H1 (cell line): ENCODE measurements around the gene MPC1. TPM values are rescaled to one million over a fixed set of nuclear protein-coding genes. Genes with fewer than 3 reads are reported as not detected.

Experiments
- CTCF ChIA-PET: fragments of 300-600 bp; sonication (Branson Sonifier 250); formaldehyde crosslinking; loops from one replicate; lab custom pipeline; 2021; ENCODE audit not compliant: partially characterized antibody; lab: Charles Lee
- POLR2A ChIA-PET: fragments of 300-600 bp; sonication (Branson Sonifier 250); formaldehyde crosslinking; loops from one replicate; lab custom pipeline; 2021; ENCODE audit warnings: inconsistent platforms; ENCODE audit not compliant: partially characterized antibody; lab: Charles Lee
- DNase-seq, 2 experiments: peaks; one replicate each; pipeline versions ENCODE4 v3.0.0 to v3.0.0-alpha.2; 2010 to 2022; ENCODE audit warnings: low spot score in 2 of 2, low read depth in 1 of 2, mixed read lengths in 1 of 2
- FAIRE-seq: peaks from 2 replicates; lab custom pipeline; 2011; peaks lifted over from hg19 to GRCh38; lab: Jason Lieb, UNC
- H2AFZ ChIP-seq: 2 replicates; pipeline ENCODE4 v1.8.1; 2012; ENCODE audit warnings: low read length, inconsistent platforms
- H2AK5ac ChIP-seq: 2 replicates; pipeline ENCODE4 v1.6.1; 2013; ENCODE audit warnings: low read depth, low read length
- H2BK120ac ChIP-seq: replicated peaks from 2 replicates; pipeline ENCODE3; 2013; ENCODE audit warnings: low read depth, low read length, inconsistent platforms
- H2BK12ac ChIP-seq: 2 replicates; pipeline ENCODE4 v1.6.1; 2013; ENCODE audit warnings: low read depth, low read length
- H2BK15ac ChIP-seq: 2 replicates; pipeline ENCODE4 v1.6.1; 2013; ENCODE audit warnings: low read length
- H2BK20ac ChIP-seq: 2 replicates; pipeline ENCODE4 v1.6.1; 2013; ENCODE audit warnings: low read length
- H2BK5ac ChIP-seq: 2 replicates; pipeline ENCODE4 v1.6.1; 2013; ENCODE audit warnings: low read depth, low read length
- H3K14ac ChIP-seq: 2 replicates; pipeline ENCODE4 v1.6.1; 2013; ENCODE audit warnings: inconsistent platforms; ENCODE audit not compliant: insufficient read length
- H3K18ac ChIP-seq: 2 replicates; pipeline ENCODE4 v1.6.1; 2013; ENCODE audit warnings: low read length; ENCODE audit errors: extremely low read depth
- H3K23ac ChIP-seq: 2 replicates; pipeline ENCODE4 v1.6.1; 2013; ENCODE audit warnings: inconsistent platforms; ENCODE audit not compliant: insufficient read length
- H3K23me2 ChIP-seq: 2 replicates; pipeline ENCODE4 v1.6.1; 2013; ENCODE audit warnings: low read depth, low read length
- H3K27ac ChIP-seq: 2 replicates; pipeline ENCODE4 v1.6.1; 2011; ENCODE audit warnings: low read depth, low read length, inconsistent platforms
- H3K27me3 ChIP-seq, 4 experiments: replicated peaks in 1 of 4; 1 replicate in 1 of 4; 2 replicates in 3 of 4; pipeline versions ENCODE4 v1.6.1 to v1.8.1; 2011 to 2013; ENCODE audit warnings: low read length in 3 of 4, mild to moderate bottlenecking in 3 of 4, inconsistent platforms in 2 of 4, mixed read lengths in 2 of 4, moderate library complexity in 1 of 4; ENCODE audit not compliant: control insufficient read depth in 3 of 4, insufficient read depth in 3 of 4; ENCODE audit errors: extremely low read depth in 1 of 4
- H3K36me3 ChIP-seq, 4 experiments: 2 replicates each; pipeline versions ENCODE4 v1.6.1 to v1.8.1; 2011 to 2013; ENCODE audit warnings: mild to moderate bottlenecking in 4 of 4, low read length in 3 of 4, moderate library complexity in 2 of 4, control low read depth in 1 of 4, inconsistent platforms in 1 of 4; ENCODE audit not compliant: insufficient read depth in 4 of 4, control insufficient read depth in 2 of 4
- H3K4ac ChIP-seq: replicated peaks from 2 replicates; pipeline ENCODE3; 2013; ENCODE audit warnings: low read length, low read depth, mixed read lengths, inconsistent platforms; ENCODE audit not compliant: insufficient read length
- H3K4me1 ChIP-seq, 4 experiments: replicated peaks in 1 of 4; 1 replicate in 1 of 4; 2 replicates in 3 of 4; pipeline versions ENCODE4 v1.6.1 to v1.8.1; 2011 to 2013; ENCODE audit warnings: low read length in 3 of 4, inconsistent platforms in 2 of 4, mixed read lengths in 1 of 4; ENCODE audit not compliant: insufficient read depth in 4 of 4, control insufficient read depth in 3 of 4
- H3K4me2 ChIP-seq, 2 experiments: 2 replicates each; pipeline versions ENCODE4 v1.6.1 to v1.8.1; 2011 to 2013; ENCODE audit warnings: low read depth in 2 of 2, low read length in 2 of 2, control low read depth in 1 of 2, inconsistent platforms in 1 of 2, mild to moderate bottlenecking in 1 of 2; ENCODE audit not compliant: insufficient read depth in 1 of 2
- H3K4me3 ChIP-seq, 4 experiments: fragments of 200-600, 300-600 bp in 1 of 4; sonication (generic), shearing (Covaris generic), sonication (Bioruptor Twin) in 1 of 4; 2 replicates each; pipeline versions ENCODE4 v1.5.1 to v1.8.1; 2011 to 2016; ENCODE audit warnings: low read length in 4 of 4, low read depth in 3 of 4, control low read depth in 2 of 4, inconsistent platforms in 2 of 4, mild to moderate bottlenecking in 2 of 4, mixed read lengths in 1 of 4, moderate library complexity in 1 of 4; ENCODE audit not compliant: insufficient read depth in 2 of 4; ENCODE audit errors: extremely low read depth in 1 of 4
- H3K56ac ChIP-seq: replicated peaks from 2 replicates; pipeline ENCODE3; 2013; ENCODE audit warnings: low read depth, mild to moderate bottlenecking, mixed read lengths, low read length, inconsistent platforms; ENCODE audit not compliant: insufficient read length
- H3K79me1 ChIP-seq: 2 replicates; pipeline ENCODE4 v1.6.1; 2013; ENCODE audit warnings: low read depth, low read length, control low read depth
- H3K79me2 ChIP-seq, 2 experiments: 2 replicates each; pipeline versions ENCODE4 v1.6.1 to v1.8.1; 2012 to 2013; ENCODE audit warnings: low read length in 2 of 2, mild to moderate bottlenecking in 2 of 2, inconsistent platforms in 1 of 2; ENCODE audit not compliant: insufficient read depth in 2 of 2, control insufficient read depth in 1 of 2
- H3K9ac ChIP-seq, 4 experiments: replicated peaks in 1 of 4; 1 replicate in 1 of 4; 2 replicates in 3 of 4; pipeline versions ENCODE4 v1.6.1 to v1.8.1; 2011 to 2013; ENCODE audit warnings: low read depth in 3 of 4, low read length in 3 of 4, control low read depth in 2 of 4, mild to moderate bottlenecking in 2 of 4, moderate library complexity in 2 of 4, inconsistent platforms in 1 of 4; ENCODE audit errors: extremely low read depth in 1 of 4
- H3K9me3 ChIP-seq, 2 experiments: 2 replicates each; pipeline versions ENCODE4 v1.6.1 to v1.8.1; 2012 to 2013; ENCODE audit warnings: mild to moderate bottlenecking in 2 of 2, moderate library complexity in 2 of 2, control low read depth in 1 of 2, inconsistent platforms in 1 of 2, low read depth in 1 of 2, low read length in 1 of 2, mixed read lengths in 1 of 2; ENCODE audit not compliant: insufficient read depth in 2 of 2
- H4K20me1 ChIP-seq, 2 experiments: replicated peaks in 1 of 2; 2 replicates each; pipeline versions ENCODE3 to v1.8.1; 2011 to 2013; ENCODE audit warnings: inconsistent platforms in 2 of 2, low read length in 2 of 2, mild to moderate bottlenecking in 1 of 2; ENCODE audit not compliant: insufficient read depth in 2 of 2, control insufficient read depth in 1 of 2
- H4K5ac ChIP-seq: 2 replicates; pipeline ENCODE4 v1.6.1; 2013; ENCODE audit warnings: low read length, low read depth, mixed read lengths, inconsistent platforms; ENCODE audit not compliant: insufficient read length
- H4K8ac ChIP-seq: 2 replicates; pipeline ENCODE4 v1.8.0; 2013; ENCODE audit warnings: mild to moderate bottlenecking, moderate library complexity, low read length, inconsistent platforms; ENCODE audit not compliant: insufficient read depth; ENCODE audit errors: extremely low read depth
- H4K91ac ChIP-seq: replicated peaks from 2 replicates; pipeline ENCODE3; 2013; ENCODE audit warnings: low read length, mixed read lengths, inconsistent platforms; ENCODE audit not compliant: insufficient read length
- ASH2L ChIP-seq: fragments of 200-600, 300-600 bp; sonication (generic); IDR thresholded peaks from one replicate; pipeline ENCODE4 v1.7.1; 2017; ENCODE audit warnings: low read length
- CEBPB ChIP-seq: IDR thresholded peaks from 2 replicates; pipeline ENCODE4 v1.6.1; 2012; ENCODE audit warnings: low read depth, low read length
- EGR1 ChIP-seq: IDR thresholded peaks from 2 replicates; pipeline ENCODE4 v1.6.1; 2011; ENCODE audit warnings: low read depth, low read length, borderline replicate concordance
- HDAC2 ChIP-seq, 2 experiments: fragments of 300-600 bp in 1 of 2; sonication (generic) in 1 of 2; IDR thresholded peaks; 2 replicates each; pipeline ENCODE4 v1.6.1; 2011 to 2012; ENCODE audit warnings: low read depth in 2 of 2, low read length in 2 of 2, mild to moderate bottlenecking in 2 of 2, moderate library complexity in 2 of 2, borderline replicate concordance in 1 of 2, inconsistent platforms in 1 of 2
- KDM1A ChIP-seq: fragments of 200-600, 300-600 bp; sonication (generic); IDR thresholded peaks from 2 replicates; pipeline ENCODE4 v1.7.1; 2016; ENCODE audit warnings: mild to moderate bottlenecking, low read length, borderline replicate concordance
- WGBS, 2 experiments: shearing (Covaris generic) in 1 of 2; methylation state at CpG; one replicate each; pipeline versions ENCODE4 v1.1.6 to v1.1.7; 2013 to 2015; ENCODE audit warnings: low lambda C conversion rate in 2 of 2, mixed read lengths in 2 of 2, inconsistent platforms in 1 of 2, low coverage in 1 of 2, missing lambda C conversion rate in 1 of 2; ENCODE audit not compliant: insufficient replicate concordance in 2 of 2, insufficient coverage in 1 of 2, insufficient read length in 1 of 2; ENCODE audit errors: extremely low coverage in 1 of 2, missing lambda C conversion rate in 1 of 2; 5-methylcytosine and 5-hydroxymethylcytosine counted together
- polyA plus RNA-seq, 7 experiments: library from polyadenylated mRNA; depleted of rRNA in 3 of 7; stranded (reverse) in 5 of 7; unstranded in 2 of 7; fragments of >200 nt in 5 of 7; fragments of 200-250 nt in 2 of 7; gene quantifications; 1 replicate in 5 of 7; 2 replicates in 1 of 7; 4 replicates in 1 of 7; pipeline versions ENCODE4 v1.2.1 to v1.2.3, GENCODE V29; 2011 to 2013; ENCODE audit warnings: missing spikeins in 2 of 7, mixed read lengths in 2 of 7
- total RNA-seq: library from RNA; stranded (reverse); fragmentation: NEBNext Ultra II Directional; extraction: Animal tissue kit (Norgen Biotek cat#: 25700); gene quantifications from 2 replicates; pipeline ENCODE4 v1.2.1, GENCODE V29; 2021
- TF ChIP-seq, protein P1 (sequence below), 3 experiments: IDR thresholded peaks; 1 replicate in 2 of 3; 2 replicates in 1 of 3; pipeline versions ENCODE4 v1.5.1 to v1.6.1; 2011; ENCODE audit warnings: low read length in 3 of 3, mild to moderate bottlenecking in 3 of 3, inconsistent platforms in 2 of 3, low read depth in 1 of 3, moderate library complexity in 1 of 3; ENCODE audit not compliant: insufficient read depth in 1 of 3; ENCODE audit errors: control extremely low read depth in 1 of 3

The MPC1 gene
- total and polyA plus RNA-seq, 2 of the 8 experiments (the other 6 are each of a cell fraction or from before 2014, with no cell fraction given) = 10.2 to 12.6 TPM

DNA sequence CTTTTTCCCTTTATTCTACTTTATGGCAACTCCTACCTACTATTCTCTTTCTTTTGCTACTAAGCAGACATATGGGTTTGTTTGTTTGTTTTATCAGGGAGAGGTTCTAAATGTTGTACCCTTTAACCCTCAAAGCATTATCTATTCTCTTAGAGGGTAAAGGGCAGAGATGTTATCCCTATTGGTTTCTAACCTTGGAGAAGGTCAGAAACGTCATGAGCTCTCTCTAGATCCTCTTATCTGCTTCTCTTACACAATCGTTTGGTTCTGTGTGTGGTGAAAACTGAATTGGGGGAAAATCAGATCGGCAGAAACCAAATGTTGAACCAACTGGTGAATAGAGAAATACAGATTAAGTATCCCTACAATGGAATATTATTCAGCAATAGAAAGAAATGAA is 6.4 kb upstream of the MPC1 start:
- Histone ChIP-seq H3K36me3 (no peaks in the 10 kb centered on the region), H3K9ac (no peak overlapping the region), H3K56ac (no peak overlapping the region), H2AFZ (no peak overlapping the region), H3K4ac (no peak overlapping the region), H3K4me2 (no peak overlapping the region), H3K9me3 (no peaks in the 10 kb centered on the region), H4K91ac (no peak overlapping the region), H2BK20ac (no peak overlapping the region), H4K5ac (no peak overlapping the region), H3K27me3 (no peaks in the 10 kb centered on the region; a peak in 1 of 7 replicates), H3K23ac (no peak overlapping the region), H3K14ac (no peak overlapping the region), H4K20me1 (no peaks in the 10 kb centered on the region), H3K79me2 (no peaks in the 10 kb centered on the region), H4K8ac (no peak overlapping the region), H3K23me2 (no peaks in the 10 kb centered on the region), H2AK5ac (no peak overlapping the region), H2BK120ac (no peak overlapping the region), H2BK5ac (no peak overlapping the region), H2BK12ac (no peak overlapping the region), H3K18ac (no peak overlapping the region), H3K4me1 (no peaks in the 10 kb centered on the region; a peak in 1 of 7 replicates), H3K79me1 (no peaks in the 10 kb centered on the region), H3K4me3 (no peak overlapping the region), H2BK15ac (no peak overlapping the region), H3K27ac (no peak overlapping the region)
- TF ChIP-seq, protein P1, sequence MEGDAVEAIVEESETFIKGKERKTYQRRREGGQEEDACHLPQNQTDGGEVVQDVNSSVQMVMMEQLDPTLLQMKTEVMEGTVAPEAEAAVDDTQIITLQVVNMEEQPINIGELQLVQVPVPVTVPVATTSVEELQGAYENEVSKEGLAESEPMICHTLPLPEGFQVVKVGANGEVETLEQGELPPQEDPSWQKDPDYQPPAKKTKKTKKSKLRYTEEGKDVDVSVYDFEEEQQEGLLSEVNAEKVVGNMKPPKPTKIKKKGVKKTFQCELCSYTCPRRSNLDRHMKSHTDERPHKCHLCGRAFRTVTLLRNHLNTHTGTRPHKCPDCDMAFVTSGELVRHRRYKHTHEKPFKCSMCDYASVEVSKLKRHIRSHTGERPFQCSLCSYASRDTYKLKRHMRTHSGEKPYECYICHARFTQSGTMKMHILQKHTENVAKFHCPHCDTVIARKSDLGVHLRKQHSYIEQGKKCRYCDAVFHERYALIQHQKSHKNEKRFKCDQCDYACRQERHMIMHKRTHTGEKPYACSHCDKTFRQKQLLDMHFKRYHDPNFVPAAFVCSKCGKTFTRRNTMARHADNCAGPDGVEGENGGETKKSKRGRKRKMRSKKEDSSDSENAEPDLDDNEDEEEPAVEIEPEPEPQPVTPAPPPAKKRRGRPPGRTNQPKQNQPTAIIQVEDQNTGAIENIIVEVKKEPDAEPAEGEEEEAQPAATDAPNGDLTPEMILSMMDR (IDR thresholded peaks at IDR 0.05; ENCODE audit: control extremely low read depth in 1 of 3, insufficient read depth in 1 of 3, low read depth in 1 of 3, low read length in 3 of 3) = no peak
- TF ChIP-seq EGR1 = no peak
- TF ChIP-seq KDM1A = no peak
- no peak for TF ChIP-seq CEBPB
- TF ChIP-seq ASH2L = no peak
- no peak for TF ChIP-seq HDAC2 (IDR thresholded peaks at IDR 0.05; ENCODE audit: borderline replicate concordance in 1 of 2, low read depth in 2 of 2, low read length in 2 of 2)
- CTCF ChIA-PET = interaction anchor here (1.1 to 2.5 kb wide), 6 partner anchors 10 to 499 kb away, joined by 3 to 13 read pairs (median 4); partner anchors contain the start of gene PRR18
- 91% methylated on average over 3 of the region's 3 CpGs; no CpG with 5 or more reads in 1 of the 2 experiments for WGBS, 2 experiments
- DNase-seq (no peak), FAIRE-seq (no peak)
- POLR2A ChIA-PET = interaction anchor here (1.5 to 1.7 kb wide), 2 partner anchors 52 to 55 kb away, joined by 3 to 4 read pairs; no protein-coding TSS in a partner anchor
